Prostate gland (tissue), 2 donors: ENCODE data around the gene SLC16A7.

Experiments used
- POLR2A ChIP-seq: fragments of 450-650 bp; IDR thresholded peaks from one replicate; pipeline ENCODE4 v1.6.1; 2016; ENCODE audit warnings: antibody characterized with exemption, mild to moderate bottlenecking
- POLR2AphosphoS5 ChIP-seq: sonication (generic); formaldehyde crosslinking; IDR thresholded peaks from one replicate; pipeline ENCODE4 v1.6.1; 2017; ENCODE audit warnings: antibody characterized with exemption
- TF ChIP-seq, protein P1 (sequence below), 4 experiments: fragments of 200-600 bp in 2 of 4; fragments of 450-650 bp in 2 of 4; sonication (generic) in 2 of 4; IDR thresholded peaks; 1 replicate in 3 of 4; 2 replicates in 1 of 4; pipeline ENCODE4 v1.5.1; 2016 to 2019; ENCODE audit warnings: antibody characterized with exemption in 4 of 4, mild to moderate bottlenecking in 2 of 4, moderate library complexity in 2 of 4

DNA sequence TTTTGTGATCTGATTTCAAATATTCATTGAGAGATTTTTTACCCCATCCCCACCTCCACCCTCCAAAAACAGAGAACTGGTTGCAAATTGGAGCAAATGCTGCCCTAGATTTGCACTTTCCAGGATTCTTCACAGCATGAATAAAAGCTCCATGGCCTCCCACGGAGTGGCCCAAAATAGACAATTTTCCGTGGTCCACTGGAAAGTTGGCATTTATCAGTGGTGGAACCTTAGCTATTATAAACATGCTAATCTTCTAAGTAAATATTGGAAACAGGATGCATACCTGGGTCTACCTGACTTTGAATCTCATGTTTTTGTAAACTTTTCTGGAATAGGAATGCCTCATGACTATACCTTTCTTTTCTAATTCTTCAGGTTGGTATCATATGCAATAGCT is 123.9 kb downstream of the SLC16A7 start:
- TF ChIP-seq, protein P1, sequence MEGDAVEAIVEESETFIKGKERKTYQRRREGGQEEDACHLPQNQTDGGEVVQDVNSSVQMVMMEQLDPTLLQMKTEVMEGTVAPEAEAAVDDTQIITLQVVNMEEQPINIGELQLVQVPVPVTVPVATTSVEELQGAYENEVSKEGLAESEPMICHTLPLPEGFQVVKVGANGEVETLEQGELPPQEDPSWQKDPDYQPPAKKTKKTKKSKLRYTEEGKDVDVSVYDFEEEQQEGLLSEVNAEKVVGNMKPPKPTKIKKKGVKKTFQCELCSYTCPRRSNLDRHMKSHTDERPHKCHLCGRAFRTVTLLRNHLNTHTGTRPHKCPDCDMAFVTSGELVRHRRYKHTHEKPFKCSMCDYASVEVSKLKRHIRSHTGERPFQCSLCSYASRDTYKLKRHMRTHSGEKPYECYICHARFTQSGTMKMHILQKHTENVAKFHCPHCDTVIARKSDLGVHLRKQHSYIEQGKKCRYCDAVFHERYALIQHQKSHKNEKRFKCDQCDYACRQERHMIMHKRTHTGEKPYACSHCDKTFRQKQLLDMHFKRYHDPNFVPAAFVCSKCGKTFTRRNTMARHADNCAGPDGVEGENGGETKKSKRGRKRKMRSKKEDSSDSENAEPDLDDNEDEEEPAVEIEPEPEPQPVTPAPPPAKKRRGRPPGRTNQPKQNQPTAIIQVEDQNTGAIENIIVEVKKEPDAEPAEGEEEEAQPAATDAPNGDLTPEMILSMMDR (IDR thresholded peaks at IDR 0.05), result no peak
- TF ChIP-seq POLR2A (no peak), POLR2AphosphoS5 (no peak)
